Astrocyte (in vitro differentiated cells and primary cell): Measurements from ENCODE around the gene SEMA4C.

ENCODE experiments used
- CTCF ChIP-seq: IDR thresholded peaks from 2 replicates; pipeline ENCODE4 v1.5.1; 2011; ENCODE audit warnings: low read depth, mild to moderate bottlenecking, inconsistent platforms, low read length, moderate library complexity; ENCODE audit not compliant: insufficient read depth
- EZH2 ChIP-seq: IDR thresholded peaks from 2 replicates; pipeline ENCODE4 v1.6.1; 2012; ENCODE audit warnings: mild to moderate bottlenecking, low read length, inconsistent platforms; ENCODE audit not compliant: insufficient read depth

- TF ChIP-seq CTCF (no peak), EZH2 (no peak)
Observed at GRCh38 chr2:96864343-96865091, 5.4 kb downstream of the SEMA4C start.
